ENCODE measurements around the gene SMCO2. TPM values are rescaled to one million over a fixed set of nuclear protein-coding genes. Genes with fewer than 3 reads are reported as not detected.

Gene SMCO2
- total RNA-seq, 1 donor from 2014 or later, result 0.46 TPM

GRCh38 chr12:27468241-27468640 lies 21.7 kb downstream of the SMCO2 start:
- H3K4me3 Mint-ChIP-seq (ENCODE audit: unreplicated experiment), result no peak overlapping the region
- H3K9me3 Mint-ChIP-seq (ENCODE audit: unreplicated experiment), result no peaks in the 10 kb centered on the region
- H3K36me3 Mint-ChIP-seq (ENCODE audit: low read depth, unreplicated experiment), result no peaks in the 10 kb centered on the region
- peaks cover 11% of the 10 kb centered on the region for H3K4me1 Mint-ChIP-seq (ENCODE audit: unreplicated experiment)
- H3K27me3 Mint-ChIP-seq (ENCODE audit: unreplicated experiment), result peaks cover 1% of the 10 kb centered on the region
- DNase-seq (ENCODE audit: low spot score), result no peak
- H3K27ac Mint-ChIP-seq (ENCODE audit: unreplicated experiment), result no peak overlapping the region
- TF ChIP-seq CTCF (IDR thresholded peaks at IDR 0.05; ENCODE audit: unreplicated experiment), result no peak

- no peak for DNase-seq (ENCODE audit: low spot score)
- no peak for TF ChIP-seq CTCF (IDR thresholded peaks at IDR 0.05; ENCODE audit: unreplicated experiment)
- Mint-ChIP-seq H3K4me1 (ENCODE audit: unreplicated experiment) (peaks cover 8% of the 10 kb centered on the region), H3K9me3 (ENCODE audit: unreplicated experiment) (no peaks in the 10 kb centered on the region), H3K27ac (ENCODE audit: unreplicated experiment) (no peak overlapping the region), H3K27me3 (ENCODE audit: unreplicated experiment) (no peaks in the 10 kb centered on the region), H3K4me3 (ENCODE audit: unreplicated experiment) (no peak overlapping the region), H3K36me3 (ENCODE audit: low read depth, unreplicated experiment) (no peaks in the 10 kb centered on the region)
These were observed 22.7 kb downstream of the SMCO2 start for GRCh38 chr12:27469176-27469736.

GRCh38 chr12:27472604-27473003 lies 26.1 kb downstream of the SMCO2 start:
- no peak overlapping the region for H3K27ac Mint-ChIP-seq (ENCODE audit: unreplicated experiment)
- TF ChIP-seq CTCF (IDR thresholded peaks at IDR 0.05; ENCODE audit: unreplicated experiment), result no peak
- H3K9me3 Mint-ChIP-seq (ENCODE audit: unreplicated experiment), result no peaks in the 10 kb centered on the region
- no peaks in the 10 kb centered on the region for H3K27me3 Mint-ChIP-seq (ENCODE audit: unreplicated experiment)
- DNase-seq (ENCODE audit: low spot score), result no peak
- H3K4me1 Mint-ChIP-seq (ENCODE audit: unreplicated experiment), result peaks cover 8% of the 10 kb centered on the region
- peaks cover 4% of the 10 kb centered on the region for H3K36me3 Mint-ChIP-seq (ENCODE audit: low read depth, unreplicated experiment)
- H3K4me3 Mint-ChIP-seq (ENCODE audit: unreplicated experiment), result no peak overlapping the region

- Mint-ChIP-seq H3K9me3 (ENCODE audit: unreplicated experiment) (peaks cover 4% of the 10 kb centered on the region), H3K27ac (ENCODE audit: unreplicated experiment) (no peak overlapping the region), H3K4me3 (ENCODE audit: unreplicated experiment) (no peak overlapping the region), H3K4me1 (ENCODE audit: unreplicated experiment) (peaks cover 7% of the 10 kb centered on the region), H3K27me3 (ENCODE audit: unreplicated experiment) (no peaks in the 10 kb centered on the region), H3K36me3 (ENCODE audit: low read depth, unreplicated experiment) (peaks cover 9% of the 10 kb centered on the region)
- no peak for DNase-seq (ENCODE audit: low spot score)
- TF ChIP-seq CTCF (IDR thresholded peaks at IDR 0.05; ENCODE audit: unreplicated experiment), result no peak
These were observed 27.8 kb downstream of the SMCO2 start for GRCh38 chr12:27474344-27474743.

- peaks cover 1% of the 10 kb centered on the region for H3K27me3 Mint-ChIP-seq (ENCODE audit: unreplicated experiment)
- no peak for TF ChIP-seq CTCF (IDR thresholded peaks at IDR 0.05; ENCODE audit: unreplicated experiment)
- H3K4me1 Mint-ChIP-seq (ENCODE audit: unreplicated experiment), result no peaks in the 10 kb centered on the region
- peaks cover 15% of the 10 kb centered on the region for H3K36me3 Mint-ChIP-seq (ENCODE audit: low read depth, unreplicated experiment)
- no peak for DNase-seq (ENCODE audit: low spot score)
- H3K27ac Mint-ChIP-seq (ENCODE audit: unreplicated experiment), result no peak overlapping the region
- peaks cover 10% of the 10 kb centered on the region for H3K9me3 Mint-ChIP-seq (ENCODE audit: unreplicated experiment)
- no peak overlapping the region for H3K4me3 Mint-ChIP-seq (ENCODE audit: unreplicated experiment)
These were observed 30.5 kb downstream of the SMCO2 start for GRCh38 chr12:27477049-27477448.
